Head of caudate nucleus (tissue), 42 donors: ENCODE measurements around the gene PDE8A.

ENCODE experiments used
- DNase-seq, 42 donors: peaks; one replicate each; pipeline versions ENCODE4 v3.0.0 to v3.0.0-alpha.2; 2020 to 2021; ENCODE audit warnings: mixed read lengths in 7 of 42
- intact Hi-C: fragments of 100-400 bp; cut with DNase I; formaldehyde crosslinking; loops from one replicate; pipeline ENCODE4 v1.15.0; 2022

Gene PDE8A

GRCh38 chr15:85024003-85024402, 42.3 kb downstream of the PDE8A start:
- intact Hi-C loops = no loop called here
- DNase-seq = no peak

DNA sequence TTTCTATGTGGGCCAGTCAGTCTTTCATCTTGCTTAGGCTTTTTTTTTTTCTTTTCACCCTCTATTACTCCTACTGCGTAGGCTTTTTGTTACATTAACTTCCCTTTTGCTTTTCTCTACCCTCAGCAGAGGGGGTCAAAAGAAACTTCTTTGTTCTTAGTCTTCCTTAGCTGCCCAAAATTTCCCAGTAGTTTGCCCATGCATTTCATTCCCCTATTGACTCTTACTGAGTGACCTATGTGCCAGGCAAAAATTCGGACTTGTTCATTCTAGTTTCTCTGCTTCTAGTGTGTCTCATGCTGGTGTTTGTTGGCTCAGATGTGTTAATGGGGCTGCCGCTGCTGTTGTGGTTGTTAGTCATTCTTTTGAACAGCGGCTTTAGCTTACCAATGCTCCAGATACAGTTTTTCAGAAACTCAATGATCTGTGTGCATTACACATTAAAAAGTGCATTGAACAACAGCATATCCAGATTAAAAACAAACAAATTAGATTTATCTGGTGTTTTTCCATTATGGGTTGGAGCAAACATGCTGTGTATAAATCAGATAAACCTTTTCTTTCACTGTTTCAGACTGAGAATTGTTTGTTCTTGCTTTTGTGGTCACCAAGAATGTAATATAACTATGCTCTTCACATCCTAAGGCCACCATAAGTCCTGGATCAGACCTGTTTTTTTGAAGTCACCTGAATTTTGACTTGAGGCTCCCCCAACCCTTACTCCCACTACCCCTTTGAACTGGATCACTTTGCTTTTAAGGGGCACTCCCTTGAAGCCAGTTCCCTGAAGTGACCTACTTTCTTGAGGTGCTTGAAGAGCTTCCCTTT, 43.1 kb downstream of the PDE8A start:
- peak in 4 of 42 donors; percentile 24 to 62 (median 50) for DNase-seq
- intact Hi-C loops = no loop called here

DNA sequence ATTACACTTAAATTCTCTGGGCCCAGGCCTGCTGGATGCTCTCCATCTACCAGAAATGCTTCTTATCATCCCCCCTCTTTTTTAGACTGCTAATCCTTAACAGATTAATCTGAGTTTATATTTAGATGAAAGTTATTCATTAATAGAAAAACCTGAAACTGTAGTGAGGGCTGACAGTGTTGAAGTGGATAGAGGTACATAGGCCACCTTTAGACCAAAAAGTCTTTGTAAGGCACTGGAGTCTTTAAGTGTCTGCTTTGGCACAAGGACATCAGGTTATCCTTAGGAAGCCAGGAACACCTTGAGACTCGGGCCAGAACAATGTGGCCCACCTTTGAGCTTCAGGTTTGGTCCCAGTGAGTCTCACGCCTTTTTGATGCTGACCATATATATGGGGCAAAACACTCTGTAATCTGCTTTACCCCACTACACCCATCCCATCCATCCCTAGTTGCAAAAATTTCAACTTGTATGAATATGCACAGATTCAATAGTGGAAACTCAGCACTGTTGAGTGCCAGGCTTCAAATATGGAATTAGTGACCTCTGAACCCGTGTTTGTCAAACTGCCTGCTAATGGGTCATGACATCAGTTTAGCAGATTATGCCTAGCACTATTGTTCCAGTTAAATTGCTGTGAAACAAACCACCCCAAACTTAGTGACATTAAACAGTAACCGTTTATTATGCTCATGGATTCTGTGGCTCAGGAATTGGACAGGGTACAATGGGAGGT, 44.0 kb downstream of the PDE8A start:
- intact Hi-C loops = no loop called here
- DNase-seq = no peak

DNA sequence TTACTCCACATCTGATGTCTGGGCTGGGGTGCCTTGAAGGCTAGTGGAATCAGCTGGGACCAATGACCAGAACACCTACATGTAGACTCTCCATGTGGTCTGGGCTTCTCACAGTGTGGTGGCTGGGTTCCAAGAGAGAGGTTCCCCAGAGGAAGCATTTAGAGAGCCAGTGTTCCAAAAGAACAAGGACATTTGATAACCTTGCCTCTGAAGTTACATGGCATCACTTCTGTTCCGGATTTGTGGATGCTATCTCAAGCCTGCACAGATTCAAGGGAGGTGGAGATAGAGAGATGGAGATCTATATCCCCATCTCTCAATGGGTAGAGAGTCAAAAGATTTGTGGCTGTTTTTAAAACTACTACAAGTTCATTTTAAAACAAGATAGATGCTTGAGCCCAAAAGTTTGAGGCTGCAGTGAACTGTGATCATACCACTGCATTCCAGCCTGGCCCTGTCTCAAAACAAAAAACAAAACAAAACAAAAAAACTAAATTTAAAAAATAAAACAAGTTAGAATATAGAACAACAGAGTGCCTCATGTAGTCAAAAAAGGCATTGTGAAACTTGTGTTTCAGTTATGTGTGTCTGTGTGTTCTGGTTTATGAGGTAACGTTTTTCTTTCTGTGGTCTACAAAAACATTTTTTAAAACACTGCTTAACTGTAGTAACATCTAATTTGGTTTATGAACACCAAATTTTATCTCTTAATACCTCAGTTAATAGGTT, 44.8 kb downstream of the PDE8A start:
- intact Hi-C loops = no loop called here
- DNase-seq = no peak

DNA sequence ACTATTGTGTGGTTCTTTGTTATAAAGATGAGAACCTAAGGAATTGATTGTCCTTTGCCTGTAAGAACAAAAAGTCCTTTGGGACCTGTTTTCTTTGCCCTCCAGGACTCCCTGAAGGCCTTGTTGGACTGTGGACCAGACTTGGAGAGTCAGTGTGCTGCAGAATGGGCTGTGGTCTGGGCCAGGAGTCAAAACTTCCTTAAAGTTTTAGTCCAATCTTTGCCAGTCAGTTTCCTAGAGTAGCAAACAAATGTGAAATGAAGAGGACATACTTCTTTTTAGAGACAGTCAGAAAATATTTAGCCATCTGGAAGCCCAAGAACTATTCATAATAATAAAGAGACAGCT, 45.4 kb downstream of the PDE8A start:
- no peak for DNase-seq
- intact Hi-C loops = no loop called here

DNA sequence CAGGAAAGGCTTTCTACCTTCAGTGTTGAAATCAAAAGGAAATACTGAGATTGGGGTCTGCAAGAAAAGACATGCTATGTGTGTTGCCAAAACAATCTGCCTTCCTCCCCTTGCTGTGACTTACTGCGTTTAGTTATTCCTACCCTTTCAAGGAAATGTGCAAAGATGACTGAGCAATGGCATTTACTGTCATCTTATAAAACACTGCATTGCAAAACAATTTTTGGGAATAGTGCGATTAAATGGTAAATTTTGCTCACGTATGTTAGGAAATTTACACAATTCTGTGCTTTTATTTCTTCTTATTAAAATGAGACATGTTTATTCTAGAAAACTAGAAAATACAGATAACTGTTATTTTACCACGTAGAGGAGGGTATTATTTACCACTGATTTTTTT, 45.8 kb downstream of the PDE8A start:
- intact Hi-C loops = no loop called here
- DNase-seq = no peak

GRCh38 chr15:85028416-85028815, 46.8 kb downstream of the PDE8A start:
- intact Hi-C loops = no loop called here
- DNase-seq = no peak

DNA sequence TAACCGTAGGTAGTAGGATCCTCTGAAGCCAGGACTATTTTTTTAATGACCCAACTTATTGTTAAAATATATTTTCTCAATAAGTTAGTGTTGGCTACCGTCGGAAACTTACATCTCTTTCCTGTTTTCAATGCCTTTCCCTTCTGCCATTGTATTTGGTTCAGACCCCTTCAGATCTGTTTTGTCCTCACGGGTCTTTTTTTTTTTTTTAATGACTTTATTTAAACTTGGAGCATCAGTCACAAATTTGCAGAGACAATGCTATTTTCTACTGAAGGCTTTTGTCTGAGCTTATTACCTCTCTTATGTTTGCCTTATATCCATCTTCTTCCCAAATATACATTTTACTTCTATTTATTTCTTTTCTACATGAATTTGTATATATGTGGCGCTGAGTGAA, 47.6 kb downstream of the PDE8A start:
- intact Hi-C loops = no loop called here
- no peak for DNase-seq

- no peak for DNase-seq
- intact Hi-C loops = no loop called here
Observed at GRCh38 chr15:85030301-85030929, 48.8 kb downstream of the PDE8A start.

DNA sequence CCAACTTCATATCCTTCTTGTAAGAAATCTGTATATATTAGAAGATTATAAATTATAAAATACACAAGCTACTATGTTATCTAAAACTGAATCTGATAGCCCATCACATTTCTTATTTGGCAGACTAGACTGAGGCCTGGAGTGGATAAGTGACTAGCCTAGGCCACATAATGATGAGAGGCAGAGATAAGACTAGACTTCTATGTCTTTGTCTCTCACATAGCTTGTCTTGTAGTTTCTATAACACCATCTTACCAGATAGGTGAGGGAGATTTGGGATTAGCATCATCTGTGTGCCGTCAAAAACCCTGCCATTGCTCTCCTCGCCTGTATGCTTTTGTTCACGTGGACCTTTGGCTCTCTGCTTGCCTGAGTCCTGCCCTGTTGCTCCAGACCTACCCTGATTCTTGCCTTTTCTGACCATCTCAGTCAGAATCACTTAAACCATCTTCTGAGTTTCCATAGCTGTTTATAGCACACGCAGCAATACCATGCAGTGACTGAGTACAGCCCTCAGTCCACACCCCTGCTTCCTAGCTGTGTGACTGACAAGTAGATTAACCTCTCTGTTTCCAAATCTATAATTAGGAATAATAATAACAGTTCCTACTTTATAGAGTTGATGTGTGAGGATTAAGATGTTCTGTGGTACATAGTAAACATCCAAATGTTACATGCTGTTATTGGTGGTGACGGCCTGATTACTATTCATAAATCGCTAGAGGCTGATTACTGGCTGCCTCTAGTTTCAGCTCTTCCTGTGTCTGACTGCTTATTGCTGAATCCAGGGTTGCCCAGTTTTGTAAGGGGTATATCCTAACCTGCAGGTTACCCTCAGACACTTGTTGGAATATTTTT, 49.7 kb downstream of the PDE8A start:
- DNase-seq = no peak
- intact Hi-C loops = no loop called here

- no peak for DNase-seq
- intact Hi-C loops = no loop called here
Observed at GRCh38 chr15:85031944-85032558, 50.4 kb downstream of the PDE8A start.

DNA sequence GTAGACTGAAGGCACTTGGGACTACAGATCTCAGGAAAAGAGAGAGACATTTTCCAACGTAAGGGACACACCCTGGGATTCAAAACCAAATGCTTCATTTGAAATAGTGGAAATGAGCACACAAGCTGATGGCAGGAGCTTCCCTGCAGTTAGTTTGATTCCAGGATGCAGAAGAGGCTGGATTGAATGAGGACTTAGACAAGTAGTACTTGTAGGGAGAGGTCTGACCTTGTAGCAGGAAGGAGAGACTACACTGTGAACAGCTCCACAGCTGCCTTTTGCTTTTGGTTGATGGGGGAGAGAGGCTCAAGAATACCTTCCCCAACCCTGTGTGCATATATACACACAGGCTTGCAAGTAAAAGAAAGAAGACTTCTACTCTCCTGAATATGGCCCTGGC, 51.5 kb downstream of the PDE8A start:
- intact Hi-C loops = no loop called here

DNA sequence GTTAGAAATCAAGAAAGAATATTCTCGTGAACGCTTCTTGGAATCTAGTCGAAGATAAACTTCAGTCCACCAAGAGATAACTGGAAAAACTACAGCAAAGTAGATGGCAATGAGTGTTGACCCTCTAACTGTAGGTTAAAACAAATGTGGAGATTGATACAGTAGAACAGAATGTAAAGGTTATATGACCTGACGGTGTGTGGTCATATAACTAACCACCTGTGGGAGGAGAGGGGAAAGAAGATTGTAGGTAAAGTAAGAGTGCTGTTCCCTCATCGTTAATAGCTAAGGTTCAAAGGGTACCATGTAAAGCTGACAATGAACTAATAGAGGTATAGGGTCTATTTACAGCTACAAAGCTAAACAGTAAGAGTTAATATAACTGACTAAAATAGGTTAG, 52.6 kb downstream of the PDE8A start:
- intact Hi-C loops = no loop called here

More for the DNA sequence above, 51.5 kb downstream of the PDE8A start:
- DNase-seq = no peak

GRCh38 chr15:85035980-85036379, 54.3 kb downstream of the PDE8A start:
- DNase-seq = no peak
- intact Hi-C loops = no loop called here

More for the DNA sequence above, 52.6 kb downstream of the PDE8A start:
- DNase-seq = no peak

GRCh38 chr15:85036716-85037115, 55.1 kb downstream of the PDE8A start:
- intact Hi-C loops = no loop called here

GRCh38 chr15:85037641-85038040, 56.0 kb downstream of the PDE8A start:
- intact Hi-C loops = no loop called here
- no peak for DNase-seq

More at GRCh38 chr15:85036716-85037115, 55.1 kb downstream of the PDE8A start:
- peak in 15 of 42 donors; percentile 24 to 72 (median 52) for DNase-seq

- intact Hi-C loops = loop anchor here (5.0 to 10.0 kb wide), 3 partner anchors 59 to 86 kb away; partner anchors contain the start of gene PDE8A
- peak in 10 of 42 donors; percentile 28 to 74 (median 44) for DNase-seq
Observed at GRCh38 chr15:85041230-85041629, 59.6 kb downstream of the PDE8A start.
